ENCODE measurements around the gene PABPN1L.

Gene PABPN1L

GRCh38 chr16:88822281-88823040 is 44.0 kb downstream of the PABPN1L start:
- Mint-ChIP-seq H3K27me3 (ENCODE audit: low read depth) (no peaks in the 10 kb centered on the region), H3K36me3 (ENCODE audit: low read depth) (no peaks in the 10 kb centered on the region), H3K4me1 (ENCODE audit: low read depth) (no peaks in the 10 kb centered on the region), H3K27ac (no peak overlapping the region), H3K9me3 (no peaks in the 10 kb centered on the region), H3K4me3 (no peak overlapping the region)
- DNase-seq (ENCODE audit: low spot score): no peak

DNA sequence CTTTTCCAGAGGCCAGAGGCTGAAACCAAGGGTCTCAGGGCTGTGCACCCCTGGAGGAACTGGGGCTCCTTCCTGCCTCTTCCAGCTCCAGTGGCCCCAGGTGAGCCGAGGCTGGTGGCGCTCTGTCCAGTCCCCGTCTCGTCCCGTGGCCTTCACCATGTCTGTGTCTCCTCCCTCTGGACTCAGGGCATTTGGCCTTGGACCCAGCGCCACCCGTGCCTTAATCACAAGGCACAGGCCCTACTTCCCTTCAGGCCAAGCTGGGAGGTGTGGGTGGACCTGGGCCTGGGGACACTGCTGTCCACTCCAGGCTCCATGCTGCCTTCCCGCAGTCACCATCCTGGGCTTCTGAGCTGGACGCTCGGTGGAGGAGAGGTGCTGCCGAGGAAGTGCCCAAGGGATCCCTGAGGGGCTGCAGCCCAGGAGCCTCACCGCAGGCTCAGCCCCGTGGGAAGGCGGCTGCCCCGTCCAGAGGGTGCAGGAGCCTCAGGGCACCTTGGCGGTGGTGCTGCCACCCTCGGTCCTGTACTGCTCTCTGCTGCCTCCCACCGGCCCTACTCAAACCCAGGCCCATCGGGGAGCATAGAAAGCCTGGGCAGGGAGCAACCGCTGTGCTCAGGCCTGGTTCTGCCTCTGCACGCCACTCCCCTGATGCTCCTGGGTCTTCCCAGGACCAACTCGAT is 45.2 kb downstream of the PABPN1L start:
- H3K27ac Mint-ChIP-seq: no peak overlapping the region
- no peaks in the 10 kb centered on the region for H3K9me3 Mint-ChIP-seq
- no peaks in the 10 kb centered on the region for H3K27me3 Mint-ChIP-seq (ENCODE audit: low read depth)
- H3K4me3 Mint-ChIP-seq: no peak overlapping the region
- no peaks in the 10 kb centered on the region for H3K36me3 Mint-ChIP-seq (ENCODE audit: low read depth)
- DNase-seq (ENCODE audit: low spot score): no peak
- no peaks in the 10 kb centered on the region for H3K4me1 Mint-ChIP-seq (ENCODE audit: low read depth)

- DNase-seq (ENCODE audit: low spot score): no peak
- no peaks in the 10 kb centered on the region for H3K4me1 Mint-ChIP-seq (ENCODE audit: low read depth)
- H3K27me3 Mint-ChIP-seq (ENCODE audit: low read depth): no peaks in the 10 kb centered on the region
- no peak overlapping the region for H3K4me3 Mint-ChIP-seq
- H3K27ac Mint-ChIP-seq: no peak overlapping the region
- H3K9me3 Mint-ChIP-seq: no peaks in the 10 kb centered on the region
- no peaks in the 10 kb centered on the region for H3K36me3 Mint-ChIP-seq (ENCODE audit: low read depth)
Measured at GRCh38 chr16:88820385-88821025, 46.0 kb downstream of the PABPN1L start.

- Mint-ChIP-seq H3K36me3 (ENCODE audit: low read depth) (no peaks in the 10 kb centered on the region), H3K9me3 (no peaks in the 10 kb centered on the region), H3K27ac (no peak overlapping the region), H3K4me1 (ENCODE audit: low read depth) (no peaks in the 10 kb centered on the region), H3K4me3 (no peak overlapping the region), H3K27me3 (ENCODE audit: low read depth) (no peaks in the 10 kb centered on the region)
- no peak for DNase-seq (ENCODE audit: low spot score)
Measured at GRCh38 chr16:88819126-88819525, 47.3 kb downstream of the PABPN1L start.

DNA sequence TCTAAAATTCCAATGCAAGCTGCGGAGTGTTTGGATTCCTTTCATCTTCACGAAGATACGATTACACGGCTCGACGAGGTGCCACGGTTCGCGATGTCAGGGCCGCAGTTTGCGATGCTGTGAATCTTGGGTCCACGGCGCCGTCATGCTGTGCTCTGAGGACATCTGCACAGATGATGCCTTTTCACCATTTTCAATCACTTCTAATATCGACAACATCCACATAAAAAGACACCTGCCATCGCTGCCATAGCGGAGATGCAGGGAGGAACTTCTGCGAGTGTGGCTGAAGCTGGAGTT is 47.9 kb downstream of the PABPN1L start:
- no peaks in the 10 kb centered on the region for H3K27me3 Mint-ChIP-seq (ENCODE audit: low read depth)
- no peak overlapping the region for H3K4me3 Mint-ChIP-seq
- H3K27ac Mint-ChIP-seq: no peak overlapping the region
- no peaks in the 10 kb centered on the region for H3K9me3 Mint-ChIP-seq
- H3K4me1 Mint-ChIP-seq (ENCODE audit: low read depth): peaks cover 3% of the 10 kb centered on the region
- no peak for DNase-seq (ENCODE audit: low spot score)
- H3K36me3 Mint-ChIP-seq (ENCODE audit: low read depth): no peaks in the 10 kb centered on the region

DNA sequence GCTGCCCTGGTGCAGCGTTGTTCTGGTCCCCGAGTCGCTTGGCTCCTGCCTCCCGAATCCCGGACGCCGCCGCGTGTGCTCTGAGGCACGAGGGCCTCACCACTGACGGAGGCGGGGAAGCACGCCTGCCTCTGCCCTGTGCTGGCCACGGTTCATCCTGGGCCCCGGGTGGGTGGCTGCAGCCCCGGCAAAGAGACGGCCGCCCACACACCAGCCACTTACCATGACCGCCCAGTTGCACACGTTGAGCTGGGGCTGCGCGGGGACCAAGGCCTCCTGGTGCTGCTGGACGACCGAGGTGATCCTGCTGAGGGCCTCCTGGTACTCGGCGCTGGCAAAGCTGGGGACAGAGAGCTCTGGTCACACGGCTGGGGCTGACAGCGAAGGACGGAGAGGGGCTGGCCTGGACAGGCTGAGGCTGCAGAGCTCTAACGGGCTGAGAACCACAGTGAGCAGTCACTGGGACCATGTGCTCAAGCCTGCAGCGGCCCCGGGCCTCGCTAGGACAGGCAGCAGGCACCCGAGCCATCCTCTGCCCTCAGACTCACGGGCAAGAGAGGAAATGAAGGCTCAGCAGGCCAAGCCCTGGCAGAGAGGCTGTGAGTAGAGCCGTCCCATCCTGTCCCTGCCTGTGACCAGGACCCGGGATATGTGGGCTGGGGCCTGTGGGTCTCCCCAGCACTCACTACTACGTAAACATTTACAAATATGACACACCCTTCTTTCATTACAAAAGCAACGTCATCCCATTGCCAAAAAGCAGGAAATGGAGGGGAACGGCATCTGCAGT is 48.5 kb downstream of the PABPN1L start:
- no peaks in the 10 kb centered on the region for H3K36me3 Mint-ChIP-seq (ENCODE audit: low read depth)
- peaks cover 3% of the 10 kb centered on the region for H3K4me1 Mint-ChIP-seq (ENCODE audit: low read depth)
- no peaks in the 10 kb centered on the region for H3K9me3 Mint-ChIP-seq
- DNase-seq (ENCODE audit: low spot score): no peak
- no peak overlapping the region for H3K27ac Mint-ChIP-seq
- H3K27me3 Mint-ChIP-seq (ENCODE audit: low read depth): no peaks in the 10 kb centered on the region
- no peak overlapping the region for H3K4me3 Mint-ChIP-seq

DNA sequence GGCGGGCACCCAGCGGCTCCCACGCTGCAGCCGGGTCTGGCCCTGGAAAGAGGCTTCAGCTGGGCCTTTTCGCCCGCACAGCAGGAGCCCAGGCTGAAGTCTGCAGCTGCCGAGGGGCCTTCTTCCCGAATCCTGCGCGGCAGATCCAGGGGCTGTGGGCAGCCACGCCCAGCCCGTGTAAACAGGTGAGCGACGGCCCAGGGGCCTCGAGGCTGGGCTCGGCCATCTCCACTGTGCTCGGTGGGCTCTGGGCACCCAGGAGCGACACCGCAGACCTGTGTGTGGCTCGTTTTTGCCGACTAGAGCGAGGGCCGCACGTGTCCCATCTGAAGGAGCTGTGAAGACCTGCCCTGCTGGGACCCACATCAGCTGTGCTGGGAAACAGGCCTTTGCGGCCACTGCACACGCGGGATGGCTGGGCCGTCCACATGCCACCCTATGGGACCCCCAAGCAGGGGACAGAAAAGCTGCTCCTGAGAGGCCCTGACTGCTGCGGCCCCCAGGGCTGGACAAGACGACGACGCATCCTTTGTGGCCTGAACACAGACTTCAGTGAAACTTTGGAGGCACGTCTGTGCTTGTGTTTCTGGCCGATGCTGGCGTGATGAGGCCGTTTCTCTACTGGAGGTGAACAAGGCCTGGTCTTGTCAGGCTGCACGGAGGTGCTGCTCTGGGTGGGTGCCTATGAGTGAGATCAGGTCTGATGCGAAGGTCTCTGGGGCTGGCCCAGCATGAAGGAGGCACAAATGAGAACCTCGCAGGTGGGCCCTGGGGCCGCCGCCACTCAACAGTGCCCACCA is 49.5 kb downstream of the PABPN1L start:
- no peak for DNase-seq (ENCODE audit: low spot score)
- Mint-ChIP-seq H3K36me3 (ENCODE audit: low read depth) (no peaks in the 10 kb centered on the region), H3K27ac (no peak overlapping the region), H3K27me3 (ENCODE audit: low read depth) (no peaks in the 10 kb centered on the region), H3K9me3 (no peaks in the 10 kb centered on the region), H3K4me1 (ENCODE audit: low read depth) (peaks cover 8% of the 10 kb centered on the region), H3K4me3 (no peak overlapping the region)

- H3K27ac Mint-ChIP-seq: no peak overlapping the region
- no peaks in the 10 kb centered on the region for H3K27me3 Mint-ChIP-seq (ENCODE audit: low read depth)
- peaks cover 9% of the 10 kb centered on the region for H3K4me1 Mint-ChIP-seq (ENCODE audit: low read depth)
- no peaks in the 10 kb centered on the region for H3K9me3 Mint-ChIP-seq
- H3K36me3 Mint-ChIP-seq (ENCODE audit: low read depth): no peaks in the 10 kb centered on the region
- DNase-seq (ENCODE audit: low spot score): no peak
- no peak overlapping the region for H3K4me3 Mint-ChIP-seq
Measured at GRCh38 chr16:88815901-88816589, 50.4 kb downstream of the PABPN1L start.

DNA sequence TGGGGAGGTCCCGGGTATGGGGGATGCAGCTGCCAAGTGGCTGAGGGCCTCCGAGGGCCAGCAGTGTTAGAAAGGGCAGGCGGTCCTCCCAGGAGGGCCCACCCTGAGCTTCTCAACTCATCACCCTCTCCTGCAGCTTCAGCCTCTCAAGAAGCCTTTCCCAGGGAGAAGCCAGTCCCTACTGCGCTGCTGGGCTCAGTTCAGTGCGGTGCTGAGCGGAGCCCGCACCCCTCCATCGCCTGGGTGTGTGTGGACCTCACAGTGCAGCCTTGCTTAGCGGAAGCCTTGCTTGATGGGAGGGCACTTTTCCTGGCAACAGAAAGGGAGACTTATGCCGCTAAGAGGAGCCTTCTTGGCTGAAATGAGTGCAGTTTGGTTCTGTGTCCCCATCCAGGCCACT is 51.2 kb downstream of the PABPN1L start:
- Mint-ChIP-seq H3K36me3 (ENCODE audit: low read depth) (peaks cover 4% of the 10 kb centered on the region), H3K9me3 (no peaks in the 10 kb centered on the region), H3K4me3 (no peak overlapping the region), H3K27ac (no peak overlapping the region), H3K27me3 (ENCODE audit: low read depth) (no peaks in the 10 kb centered on the region), H3K4me1 (ENCODE audit: low read depth) (peaks cover 10% of the 10 kb centered on the region)
- DNase-seq (ENCODE audit: low spot score): no peak

DNA sequence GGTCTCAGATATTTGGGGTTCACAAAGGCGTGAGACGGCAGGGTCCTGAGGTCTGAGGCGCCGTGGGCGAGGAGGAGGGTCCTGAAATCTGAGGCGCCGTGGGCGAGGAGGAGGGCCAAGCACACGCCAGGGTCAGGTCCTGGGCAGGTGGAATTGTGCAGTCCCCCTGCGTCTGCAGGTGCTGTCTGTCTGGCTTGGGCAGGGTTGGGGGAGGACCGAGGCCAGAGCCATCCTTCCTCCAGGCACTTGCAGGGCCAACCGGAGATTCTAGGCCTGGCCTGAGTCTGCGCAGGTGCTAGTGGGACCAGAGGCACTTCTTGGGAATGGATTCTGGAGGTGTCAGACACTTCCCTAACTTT is 52.3 kb downstream of the PABPN1L start:
- H3K4me1 Mint-ChIP-seq (ENCODE audit: low read depth): peaks cover 13% of the 10 kb centered on the region
- no peak for DNase-seq (ENCODE audit: low spot score)
- peak overlapping the region; percentile 19 for H3K4me3 Mint-ChIP-seq
- no peaks in the 10 kb centered on the region for H3K27me3 Mint-ChIP-seq (ENCODE audit: low read depth)
- no peaks in the 10 kb centered on the region for H3K9me3 Mint-ChIP-seq
- H3K36me3 Mint-ChIP-seq (ENCODE audit: low read depth): peaks cover 11% of the 10 kb centered on the region
- peak overlapping the region; percentile 23 for H3K27ac Mint-ChIP-seq
